Measurements from ENCODE around the gene SLCO3A1. TPM values are rescaled to one million over a fixed set of nuclear protein-coding genes. Genes with fewer than 3 reads are reported as not detected.

SLCO3A1 gene
- total RNA-seq, 1 donor from 2014 or later, result 36.4 TPM

GRCh38 chr15:91855684-91856489, 2.4 kb downstream of the SLCO3A1 start:
- ATAC-seq (no peak), DNase-seq (ENCODE audit: low spot score) (no peak)
- intact Hi-C loops (cut with DNase I), result loop anchor here (10.0 kb wide), 2 partner anchors 89 to 219 kb away; no protein-coding TSS in a partner anchor

- no peak for DNase-seq (ENCODE audit: low spot score)
- intact Hi-C loops (cut with DNase I), result loop anchor here (10.0 kb wide), 2 partner anchors 88 to 218 kb away; no protein-coding TSS in a partner anchor
- ATAC-seq, result no peak
These were observed 3.7 kb downstream of the SLCO3A1 start for GRCh38 chr15:91857224-91857585.

DNA sequence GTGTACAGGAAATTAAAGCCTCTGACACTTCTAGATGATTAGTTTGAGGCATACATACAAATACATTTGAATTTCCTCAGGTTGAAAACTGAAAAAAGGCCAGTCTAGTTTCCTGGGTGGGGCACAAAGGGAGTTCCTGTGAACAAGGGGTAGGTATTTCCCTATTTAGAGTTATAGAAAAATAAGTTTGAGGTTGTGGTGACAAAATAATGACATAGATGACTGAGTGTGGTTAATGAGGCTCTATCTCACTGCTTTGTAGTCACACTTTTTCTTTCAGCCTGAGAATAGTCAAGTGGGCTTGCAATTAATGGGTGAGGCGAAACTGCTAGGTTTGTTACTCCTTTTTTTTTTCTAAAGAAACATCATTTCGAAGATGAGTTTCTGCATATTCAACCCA, 4.3 kb downstream of the SLCO3A1 start:
- no peak for ATAC-seq
- intact Hi-C loops (cut with DNase I), result loop anchor here (10.0 kb wide), 2 partner anchors 87 to 217 kb away; no protein-coding TSS in a partner anchor
- DNase-seq (ENCODE audit: low spot score), result no peak

DNA sequence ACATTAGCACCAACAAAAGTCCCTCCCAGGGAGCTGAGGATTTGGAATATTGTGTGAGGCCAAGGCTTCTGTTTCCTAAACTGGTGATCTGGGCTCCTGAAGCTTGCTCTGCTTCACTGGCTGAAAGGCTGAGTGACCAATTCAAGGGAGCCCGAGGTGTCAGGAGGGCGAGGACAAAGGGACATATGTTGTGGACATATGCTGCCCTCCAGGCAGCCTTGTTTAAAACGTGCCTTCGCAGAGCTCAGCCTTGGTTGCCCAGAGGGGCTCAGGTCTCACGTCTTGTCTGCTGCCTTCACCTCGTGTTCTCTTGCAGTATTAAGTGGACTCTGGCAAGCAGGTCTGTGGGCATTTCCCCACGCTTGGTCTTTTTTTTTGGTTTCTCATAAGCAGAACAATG, 7.0 kb downstream of the SLCO3A1 start:
- DNase-seq (ENCODE audit: low spot score) (no peak), ATAC-seq (no peak)
- intact Hi-C loops (cut with DNase I), result no loop called here

DNA sequence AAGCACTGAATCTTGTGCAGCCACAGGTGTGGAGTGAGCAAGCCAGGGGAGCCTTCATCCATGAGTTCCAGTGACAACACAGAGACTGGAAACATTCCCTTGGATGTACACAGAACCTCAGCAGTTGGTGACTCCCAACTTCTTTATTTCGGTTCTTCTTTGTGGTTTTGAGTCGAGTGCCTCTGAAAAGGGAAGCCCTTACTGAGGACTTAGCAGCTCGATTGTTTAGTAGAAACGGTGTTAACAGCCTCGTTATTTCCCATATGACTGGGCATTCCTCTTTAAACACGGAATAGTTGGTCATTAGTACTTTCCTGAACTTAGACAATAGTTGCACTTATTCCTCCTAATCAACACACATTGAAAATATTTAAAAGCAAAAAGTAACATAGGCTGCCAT, 7.7 kb downstream of the SLCO3A1 start:
- ATAC-seq, result peak; percentile 72
- intact Hi-C loops (cut with DNase I), result no loop called here

GRCh38 chr15:91862891-91863504, 9.5 kb downstream of the SLCO3A1 start:
- intact Hi-C loops (cut with DNase I), result no loop called here
- no peak for ATAC-seq

More for the DNA sequence above, 7.7 kb downstream of the SLCO3A1 start:
- DNase-seq (ENCODE audit: low spot score), result no peak

DNA sequence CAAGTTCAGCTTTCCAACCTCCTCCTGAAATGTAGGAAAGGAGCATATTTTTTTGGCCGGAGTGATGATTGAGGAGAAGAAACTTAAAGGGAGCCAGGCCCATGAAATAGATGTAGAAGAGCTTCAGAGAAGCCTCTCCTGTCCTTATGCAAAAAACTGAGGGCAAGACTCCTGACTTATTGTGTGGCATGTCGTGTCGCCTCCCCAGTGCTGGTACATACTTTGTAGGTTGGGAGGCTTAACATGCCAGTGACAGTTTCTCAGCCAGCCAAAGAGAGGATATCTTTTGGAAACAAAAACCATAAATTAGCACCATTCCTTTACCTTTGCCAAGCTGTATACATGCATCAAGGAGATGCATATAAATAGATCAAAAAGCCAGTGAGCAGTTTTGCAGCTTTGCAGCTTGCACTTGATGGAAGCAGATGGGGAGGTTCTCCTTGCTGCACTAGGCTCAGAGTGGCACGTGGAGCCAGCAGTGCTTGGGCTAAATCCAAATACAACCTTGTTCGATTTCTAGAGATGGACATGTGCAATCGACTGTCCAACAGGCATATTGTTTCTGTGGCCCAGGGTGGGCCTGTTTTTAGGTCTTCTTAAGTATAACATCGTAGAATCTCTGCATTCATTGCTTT, 10.2 kb downstream of the SLCO3A1 start:
- DNase-seq (ENCODE audit: low spot score) (no peak), ATAC-seq (no peak)
- intact Hi-C loops (cut with DNase I), result no loop called here

More at GRCh38 chr15:91862891-91863504, 9.5 kb downstream of the SLCO3A1 start:
- DNase-seq (ENCODE audit: low spot score), result no peak

DNA sequence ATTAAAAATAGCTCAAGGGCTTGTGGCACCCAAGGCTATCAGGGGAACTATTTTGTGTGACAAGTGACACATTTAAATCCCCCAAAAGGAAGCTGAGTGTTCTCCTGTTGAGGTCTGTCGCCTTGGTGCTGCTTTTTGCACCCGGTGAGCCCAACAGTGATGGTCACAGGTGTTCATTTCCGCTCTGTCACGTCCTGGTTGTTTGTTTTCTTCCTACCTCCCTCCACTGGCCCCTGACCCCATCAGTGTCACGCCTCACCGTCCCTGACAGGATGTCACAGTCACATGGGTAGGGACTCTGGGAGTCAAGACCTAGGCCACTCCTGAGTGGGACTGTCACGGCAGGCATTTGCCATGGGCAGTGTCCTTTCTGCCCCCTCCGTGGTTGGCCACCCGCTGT, 11.2 kb downstream of the SLCO3A1 start:
- intact Hi-C loops (cut with DNase I), result no loop called here
- ATAC-seq, result no peak
- DNase-seq (ENCODE audit: low spot score), result no peak

DNA sequence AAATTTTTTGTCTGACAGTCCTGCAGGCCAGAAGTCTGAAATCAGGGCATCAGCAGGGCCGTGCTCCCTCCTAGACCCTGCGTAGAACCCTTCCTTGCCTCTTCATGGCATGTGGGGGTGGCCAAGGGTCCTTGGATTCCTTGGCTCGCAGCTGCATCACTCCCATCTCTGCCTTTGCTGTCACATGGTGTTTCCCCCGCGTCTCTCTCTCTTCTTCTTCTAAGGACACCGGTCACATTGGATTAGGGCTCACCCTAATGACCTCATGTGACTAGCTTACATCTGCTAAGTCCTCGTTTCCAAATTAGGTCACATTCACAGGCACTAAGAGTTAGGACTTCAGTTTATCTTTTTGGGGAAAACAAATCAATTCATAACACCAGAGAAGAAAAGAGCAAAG, 12.0 kb downstream of the SLCO3A1 start:
- DNase-seq (ENCODE audit: low spot score) (no peak), ATAC-seq (no peak)
- intact Hi-C loops (cut with DNase I), result no loop called here

DNA sequence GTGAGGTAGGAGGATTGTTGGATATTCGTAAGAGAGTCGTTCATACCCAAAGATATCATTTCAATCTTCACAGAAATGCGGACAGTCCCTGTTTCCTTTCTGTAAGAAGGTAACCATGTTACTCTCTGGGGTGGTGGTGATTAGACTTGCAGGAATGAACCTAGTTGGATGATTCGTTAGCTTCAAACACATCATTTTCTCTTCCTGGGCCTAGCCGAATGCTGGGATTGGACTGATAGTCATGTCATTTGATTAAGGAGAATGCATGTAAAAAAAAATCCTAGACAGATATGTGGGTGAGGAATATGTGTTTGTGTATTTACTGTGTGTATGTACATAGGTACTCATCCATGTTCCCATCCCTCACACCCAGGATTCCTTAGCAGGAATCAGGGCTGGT, 12.4 kb downstream of the SLCO3A1 start:
- intact Hi-C loops (cut with DNase I), result no loop called here
- DNase-seq (ENCODE audit: low spot score), result no peak

DNA sequence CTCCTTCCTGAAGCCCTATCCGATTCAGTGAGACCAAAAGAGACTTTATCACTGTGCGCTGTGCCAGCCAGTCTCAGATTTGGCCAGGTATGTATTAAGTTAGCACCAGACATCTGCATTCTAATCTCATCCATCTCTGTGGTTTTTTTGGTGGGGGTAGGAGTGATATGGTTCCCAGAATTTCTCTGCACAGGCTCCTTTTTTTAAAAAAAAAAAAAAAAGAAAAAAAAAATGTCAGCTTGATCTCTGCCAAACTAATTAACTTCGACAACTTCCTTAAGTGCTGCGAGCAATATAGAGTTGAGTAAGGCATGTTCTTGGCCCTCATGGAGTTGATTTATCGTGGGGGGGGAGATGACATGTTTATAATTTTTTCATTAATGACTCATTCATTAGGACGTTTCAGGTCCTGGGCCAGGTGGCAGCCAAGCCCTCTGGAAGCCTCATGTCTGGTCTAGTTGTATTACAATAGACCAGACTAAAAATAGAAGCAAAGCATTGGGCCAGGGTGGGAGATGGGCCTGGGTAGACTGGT, 12.9 kb downstream of the SLCO3A1 start:
- DNase-seq (ENCODE audit: low spot score) (no peak), ATAC-seq (peak; percentile 6)
- intact Hi-C loops (cut with DNase I), result no loop called here

More for the DNA sequence above, 12.4 kb downstream of the SLCO3A1 start:
- no peak for ATAC-seq

DNA sequence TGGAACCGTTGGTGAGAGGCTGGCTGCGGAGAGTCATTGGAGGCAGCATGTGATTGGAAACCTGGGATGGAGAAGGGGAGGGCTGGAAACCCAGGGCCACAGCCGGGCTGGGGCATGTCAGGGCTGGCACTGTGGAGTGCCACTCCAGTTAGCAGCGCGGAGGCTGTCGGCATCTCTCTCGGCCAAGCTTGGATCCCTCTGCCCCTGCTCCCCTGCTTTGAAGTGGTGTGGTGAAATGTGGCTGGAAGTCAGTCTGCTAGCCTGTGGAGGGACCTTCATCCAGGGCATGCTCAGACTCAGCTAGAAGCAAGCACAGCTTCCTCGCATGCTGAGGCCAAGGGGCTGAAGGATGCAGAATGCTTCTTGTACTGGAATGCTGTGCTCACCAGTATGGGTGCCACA, 13.5 kb downstream of the SLCO3A1 start:
- intact Hi-C loops (cut with DNase I), result no loop called here
- peak; percentile 76 for ATAC-seq
- no peak for DNase-seq (ENCODE audit: low spot score)

DNA sequence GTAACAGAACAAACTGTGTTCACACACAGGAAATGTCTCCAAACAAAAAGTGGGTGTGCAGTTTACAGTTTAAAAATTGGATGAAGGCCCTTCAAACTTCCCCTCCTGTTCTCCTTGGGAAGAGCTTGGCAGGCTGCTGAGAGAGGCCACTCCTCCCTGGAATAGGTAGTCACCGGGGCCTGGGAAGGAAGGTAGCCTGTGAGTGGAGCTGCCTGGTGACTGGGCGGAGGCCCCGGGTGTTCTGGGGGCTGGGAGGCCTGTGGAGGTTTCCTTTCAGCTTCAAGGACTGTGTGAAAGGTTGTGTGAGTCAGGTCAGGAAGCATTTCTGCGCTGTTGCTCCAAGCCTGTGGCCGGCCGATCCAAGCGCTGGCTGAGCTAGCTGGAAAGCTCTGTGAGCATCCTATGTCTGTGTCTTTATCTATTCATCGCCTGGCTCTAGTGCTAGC, 14.1 kb downstream of the SLCO3A1 start:
- intact Hi-C loops (cut with DNase I), result no loop called here
- peak; percentile 88 for ATAC-seq

DNA sequence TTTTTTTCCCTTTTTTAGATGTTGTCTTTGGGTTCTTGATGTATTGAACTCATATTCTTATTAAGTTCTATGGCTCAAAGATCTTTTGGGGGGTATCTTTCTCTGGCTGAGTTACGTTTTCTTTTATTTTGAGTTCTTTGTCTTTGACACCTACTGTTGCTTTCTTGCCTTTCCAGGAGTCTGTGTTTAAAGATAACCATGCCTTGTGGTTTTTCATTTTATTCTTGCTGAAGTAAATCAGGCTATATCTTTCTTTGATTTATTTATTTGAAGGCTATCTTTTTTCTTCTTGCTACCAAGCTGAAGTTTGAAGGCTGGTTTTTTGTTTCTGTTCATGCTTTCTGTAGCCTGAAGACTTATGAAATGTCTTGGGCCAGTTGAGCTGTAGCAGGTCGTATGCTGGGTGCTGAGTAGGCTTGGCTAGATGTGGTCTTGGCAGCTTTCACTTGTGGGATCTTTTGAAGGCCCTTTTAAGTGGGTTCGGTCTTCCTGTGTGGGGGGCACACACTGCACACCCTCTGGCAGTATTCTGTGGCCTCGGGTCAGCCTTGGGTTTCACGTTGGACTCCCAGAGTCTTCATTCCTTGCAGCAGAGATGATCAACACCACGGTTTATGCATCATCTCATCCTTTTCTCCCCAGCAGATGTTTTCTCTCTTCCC, 17.5 kb downstream of the SLCO3A1 start:
- DNase-seq (ENCODE audit: low spot score) (no peak), ATAC-seq (no peak)
- intact Hi-C loops (cut with DNase I), result no loop called here

More for the DNA sequence above, 14.1 kb downstream of the SLCO3A1 start:
- no peak for DNase-seq (ENCODE audit: low spot score)

GRCh38 chr15:91871837-91872236, 18.3 kb downstream of the SLCO3A1 start:
- DNase-seq (ENCODE audit: low spot score) (no peak), ATAC-seq (no peak)
- intact Hi-C loops (cut with DNase I), result no loop called here

DNA sequence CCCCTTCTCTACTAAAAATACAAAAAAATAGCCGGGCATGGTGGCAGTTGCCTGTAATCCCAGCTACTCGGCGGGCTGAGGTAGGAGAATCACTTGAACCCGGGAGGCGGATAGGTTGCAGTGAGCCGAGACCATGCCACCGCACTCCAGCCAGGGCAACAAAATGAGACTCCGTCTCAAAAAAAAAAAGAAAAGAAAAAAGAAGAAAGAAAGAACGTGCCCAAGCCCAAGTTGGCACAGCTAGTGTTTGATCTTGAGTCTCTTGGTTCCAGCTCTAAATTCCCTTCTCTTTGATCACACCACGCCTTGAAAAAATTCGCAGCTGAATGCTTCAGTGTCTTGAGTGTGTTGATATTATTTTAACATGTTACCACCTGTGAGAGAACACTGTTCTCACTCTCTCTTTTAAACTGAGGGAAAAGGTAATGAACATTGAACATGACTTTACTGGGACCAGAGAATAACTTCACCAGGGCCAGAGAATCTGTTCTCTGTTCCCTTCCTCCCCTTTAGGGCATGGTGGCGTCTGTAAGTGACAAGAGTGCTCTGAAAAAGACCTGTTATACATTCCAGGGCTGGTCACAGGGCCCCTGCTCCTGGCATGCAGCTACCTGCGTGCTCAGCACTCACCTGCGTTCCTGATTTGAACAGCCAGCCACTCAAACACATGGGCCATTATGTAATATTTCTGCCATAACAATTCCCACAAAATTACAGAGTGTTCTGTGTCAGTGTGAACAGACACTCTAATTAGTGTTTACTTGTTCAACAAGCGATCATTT, 19.0 kb downstream of the SLCO3A1 start:
- intact Hi-C loops (cut with DNase I), result no loop called here
- ATAC-seq, result no peak
- no peak for DNase-seq (ENCODE audit: low spot score)

DNA sequence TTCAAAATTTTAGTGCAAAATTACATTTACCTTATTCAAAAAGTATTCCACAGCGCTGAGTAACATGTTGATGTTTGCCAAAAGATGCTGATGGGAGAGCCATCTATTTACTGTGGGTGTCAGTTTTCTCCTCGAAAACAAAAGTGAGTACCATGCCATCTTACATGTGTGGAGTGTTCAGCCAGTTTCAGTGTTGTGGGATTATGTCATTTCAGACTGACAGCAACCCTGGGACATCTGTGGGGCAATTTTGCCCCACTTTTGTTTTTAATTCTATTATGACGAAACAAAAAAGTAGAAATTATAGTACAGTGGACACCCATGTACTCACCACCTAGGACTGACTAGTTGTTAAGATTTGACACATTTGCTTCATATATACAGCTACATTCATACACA, 19.6 kb downstream of the SLCO3A1 start:
- no peak for ATAC-seq
- DNase-seq (ENCODE audit: low spot score), result no peak
- intact Hi-C loops (cut with DNase I), result no loop called here

DNA sequence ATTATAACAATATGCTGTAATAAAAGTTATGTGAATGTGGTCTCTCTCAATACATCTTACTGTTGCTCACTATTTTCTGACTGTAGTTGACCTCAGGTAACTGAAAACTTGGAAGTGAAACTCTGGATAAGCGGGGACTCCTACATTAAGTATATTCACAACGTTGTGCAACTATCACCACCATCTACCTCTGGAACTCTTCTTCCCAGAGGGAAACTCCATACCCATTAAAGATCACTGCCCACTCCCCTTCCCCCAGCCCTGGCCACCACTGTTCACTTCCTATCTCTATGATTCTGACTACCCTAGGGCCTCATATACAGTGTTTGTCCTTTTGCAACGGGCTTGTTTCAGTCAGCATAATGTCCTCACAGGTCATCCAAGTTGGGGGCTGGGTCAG, 20.7 kb downstream of the SLCO3A1 start:
- intact Hi-C loops (cut with DNase I), result no loop called here
- no peak for ATAC-seq
- no peak for DNase-seq (ENCODE audit: low spot score)
